ENCODE measurements around the gene EVPLL. TPM values are rescaled to one million over a fixed set of nuclear protein-coding genes. Genes with fewer than 3 reads are reported as not detected.
"Not testable (repeated sequence)": the region's sequence is repeated elsewhere in the genome, so short reads cannot be mapped to it uniquely, and the experiment has no call there.

EVPLL gene
- total and polyA plus RNA-seq, 2 donors from 2014 or later, result 0.82 to 1.2 TPM

GRCh38 chr17:18403166-18403565 is 25.6 kb downstream of the EVPLL start:
- H3K36me3 ChIP-seq (ENCODE audit: control insufficient read depth in 2 of 3, insufficient read depth in 3 of 3, low read length in 3 of 3); H3K9ac ChIP-seq (ENCODE audit: low read length in 3 of 3); H3K9me3 ChIP-seq (ENCODE audit: control insufficient read depth in 2 of 3, insufficient read depth in 1 of 3, low read length in 3 of 3); FAIRE-seq; intact Hi-C loops (cut with DNase I); H3K4me3 ChIP-seq (ENCODE audit: low read length in 3 of 3); H3K27ac ChIP-seq (ENCODE audit: low read depth in 2 of 2, low read length in 2 of 2); DNase-seq; H3K27me3 ChIP-seq (ENCODE audit: control insufficient read depth, insufficient read depth, low read length); H3K4me1 ChIP-seq (ENCODE audit: control insufficient read depth in 2 of 3, insufficient read depth in 2 of 3, low read depth in 1 of 3, low read length in 3 of 3): not testable (repeated sequence)

- H3K9ac ChIP-seq (ENCODE audit: low read length in 3 of 3); H3K27me3 ChIP-seq (ENCODE audit: control insufficient read depth, insufficient read depth, low read length); H3K36me3 ChIP-seq (ENCODE audit: control insufficient read depth in 2 of 3, insufficient read depth in 3 of 3, low read length in 3 of 3); DNase-seq; FAIRE-seq; H3K4me1 ChIP-seq (ENCODE audit: control insufficient read depth in 2 of 3, insufficient read depth in 2 of 3, low read depth in 1 of 3, low read length in 3 of 3); H3K4me3 ChIP-seq (ENCODE audit: low read length in 3 of 3); H3K9me3 ChIP-seq (ENCODE audit: control insufficient read depth in 2 of 3, insufficient read depth in 1 of 3, low read length in 3 of 3); intact Hi-C loops (cut with DNase I); H3K27ac ChIP-seq (ENCODE audit: low read depth in 2 of 2, low read length in 2 of 2): not testable (repeated sequence)
Measured at GRCh38 chr17:18403604-18404003, 26.0 kb downstream of the EVPLL start.

- H3K4me3 ChIP-seq (ENCODE audit: low read length in 3 of 3); intact Hi-C loops (cut with DNase I); H3K4me1 ChIP-seq (ENCODE audit: control insufficient read depth in 2 of 3, insufficient read depth in 2 of 3, low read depth in 1 of 3, low read length in 3 of 3); FAIRE-seq; H3K9ac ChIP-seq (ENCODE audit: low read length in 3 of 3); H3K27me3 ChIP-seq (ENCODE audit: control insufficient read depth, insufficient read depth, low read length); H3K27ac ChIP-seq (ENCODE audit: low read depth in 2 of 2, low read length in 2 of 2); H3K36me3 ChIP-seq (ENCODE audit: control insufficient read depth in 2 of 3, insufficient read depth in 3 of 3, low read length in 3 of 3); H3K9me3 ChIP-seq (ENCODE audit: control insufficient read depth in 2 of 3, insufficient read depth in 1 of 3, low read length in 3 of 3): not testable (repeated sequence)
- DNase-seq, result peak in 1 of 5 donors; percentile 1
Measured at GRCh38 chr17:18408906-18409305, 31.3 kb downstream of the EVPLL start.

GRCh38 chr17:18409321-18409720 is 31.7 kb downstream of the EVPLL start:
- H3K27ac ChIP-seq (ENCODE audit: low read depth in 2 of 2, low read length in 2 of 2); H3K4me1 ChIP-seq (ENCODE audit: control insufficient read depth in 2 of 3, insufficient read depth in 2 of 3, low read depth in 1 of 3, low read length in 3 of 3); H3K4me3 ChIP-seq (ENCODE audit: low read length in 3 of 3); H3K9me3 ChIP-seq (ENCODE audit: control insufficient read depth in 2 of 3, insufficient read depth in 1 of 3, low read length in 3 of 3); H3K9ac ChIP-seq (ENCODE audit: low read length in 3 of 3); FAIRE-seq; intact Hi-C loops (cut with DNase I); H3K36me3 ChIP-seq (ENCODE audit: control insufficient read depth in 2 of 3, insufficient read depth in 3 of 3, low read length in 3 of 3); H3K27me3 ChIP-seq (ENCODE audit: control insufficient read depth, insufficient read depth, low read length): not testable (repeated sequence)
- peak in 1 of 5 donors; percentile 4 for DNase-seq

- H3K9ac ChIP-seq (ENCODE audit: low read length in 3 of 3); H3K27me3 ChIP-seq (ENCODE audit: control insufficient read depth, insufficient read depth, low read length); H3K27ac ChIP-seq (ENCODE audit: low read depth in 2 of 2, low read length in 2 of 2); intact Hi-C loops (cut with DNase I); H3K36me3 ChIP-seq (ENCODE audit: control insufficient read depth in 2 of 3, insufficient read depth in 3 of 3, low read length in 3 of 3); FAIRE-seq; H3K4me1 ChIP-seq (ENCODE audit: control insufficient read depth in 2 of 3, insufficient read depth in 2 of 3, low read depth in 1 of 3, low read length in 3 of 3); H3K9me3 ChIP-seq (ENCODE audit: control insufficient read depth in 2 of 3, insufficient read depth in 1 of 3, low read length in 3 of 3): not testable (repeated sequence)
- DNase-seq, result peak in 3 of 5 donors; percentile 10 to 70 (median 46)
- H3K4me3 ChIP-seq (ENCODE audit: low read length in 3 of 3), result peak overlapping the region in 1 of 3 donors; percentile 65
Measured at GRCh38 chr17:18410736-18411135, 33.2 kb downstream of the EVPLL start.

GRCh38 chr17:18411377-18411864 is 33.8 kb downstream of the EVPLL start:
- Histone ChIP-seq H3K9ac (ENCODE audit: low read length in 3 of 3) (peak overlapping the region in 1 of 3 donors; percentile 64), H3K4me3 (ENCODE audit: low read length in 3 of 3) (peak overlapping the region in 2 of 3 donors; percentile 51 to 73)
- H3K9me3 ChIP-seq (ENCODE audit: control insufficient read depth in 2 of 3, insufficient read depth in 1 of 3, low read length in 3 of 3); H3K27me3 ChIP-seq (ENCODE audit: control insufficient read depth, insufficient read depth, low read length); intact Hi-C loops (cut with DNase I); H3K36me3 ChIP-seq (ENCODE audit: control insufficient read depth in 2 of 3, insufficient read depth in 3 of 3, low read length in 3 of 3); H3K27ac ChIP-seq (ENCODE audit: low read depth in 2 of 2, low read length in 2 of 2); H3K4me1 ChIP-seq (ENCODE audit: control insufficient read depth in 2 of 3, insufficient read depth in 2 of 3, low read depth in 1 of 3, low read length in 3 of 3); FAIRE-seq: not testable (repeated sequence)
- peak; percentile 34 to 71 (median 54) for DNase-seq

GRCh38 chr17:18412001-18412538 is 34.5 kb downstream of the EVPLL start:
- H3K4me1 ChIP-seq (ENCODE audit: control insufficient read depth in 2 of 3, insufficient read depth in 2 of 3, low read depth in 1 of 3, low read length in 3 of 3); intact Hi-C loops (cut with DNase I); FAIRE-seq; H3K36me3 ChIP-seq (ENCODE audit: control insufficient read depth in 2 of 3, insufficient read depth in 3 of 3, low read length in 3 of 3); H3K9me3 ChIP-seq (ENCODE audit: control insufficient read depth in 2 of 3, insufficient read depth in 1 of 3, low read length in 3 of 3); H3K9ac ChIP-seq (ENCODE audit: low read length in 3 of 3); H3K27me3 ChIP-seq (ENCODE audit: control insufficient read depth, insufficient read depth, low read length); H3K27ac ChIP-seq (ENCODE audit: low read depth in 2 of 2, low read length in 2 of 2): not testable (repeated sequence)
- peak overlapping the region in 1 of 3 donors; percentile 51 for H3K4me3 ChIP-seq (ENCODE audit: low read length in 3 of 3)
- DNase-seq, result peak in 1 of 5 donors; percentile 22

- FAIRE-seq, result not testable (repeated sequence)
Measured at GRCh38 chr17:18421521-18421920, 43.9 kb downstream of the EVPLL start.

More at GRCh38 chr17:18421521-18421920, 43.9 kb downstream of the EVPLL start:
- intact Hi-C loops (cut with DNase I); H3K9ac ChIP-seq (ENCODE audit: low read length in 3 of 3); H3K27me3 ChIP-seq (ENCODE audit: control insufficient read depth, insufficient read depth, low read length); H3K4me1 ChIP-seq (ENCODE audit: control insufficient read depth in 2 of 3, insufficient read depth in 2 of 3, low read depth in 1 of 3, low read length in 3 of 3); H3K4me3 ChIP-seq (ENCODE audit: low read length in 3 of 3); H3K36me3 ChIP-seq (ENCODE audit: control insufficient read depth in 2 of 3, insufficient read depth in 3 of 3, low read length in 3 of 3); H3K27ac ChIP-seq (ENCODE audit: low read depth in 2 of 2, low read length in 2 of 2); H3K9me3 ChIP-seq (ENCODE audit: control insufficient read depth in 2 of 3, insufficient read depth in 1 of 3, low read length in 3 of 3): not testable (repeated sequence)
- peak in 1 of 5 donors; percentile 7 for DNase-seq
